ENCODE data around the gene GRK6. TPM values are rescaled to one million over a fixed set of nuclear protein-coding genes. Genes with fewer than 3 reads are reported as not detected.

GRK6 gene
- polyA plus RNA-seq, 1 of the 3 experiments (the other 2 are of a cell fraction): 39.5 TPM

- TF ChIP-seq RAD21 (IDR thresholded peaks at IDR 0.05; ENCODE audit: low read length) (no peak), JUND (IDR thresholded peaks at IDR 0.05) (no peak), RFX5 (IDR thresholded peaks at IDR 0.05; ENCODE audit: low read length) (peak; percentile 76), PBX3 (IDR thresholded peaks at IDR 0.05) (peak; percentile 99), EP300 (IDR thresholded peaks at IDR 0.05; ENCODE audit: borderline replicate concordance in 1 of 2, low read depth in 1 of 2, low read length in 1 of 2) (no peak), RCOR1 (IDR thresholded peaks at IDR 0.05; ENCODE audit: low read length) (no peak), YY1 (IDR thresholded peaks at IDR 0.05; ENCODE audit: low read depth) (no peak), RXRA (IDR thresholded peaks at IDR 0.05; ENCODE audit: borderline replicate concordance, low read depth) (no peak), SMC3 (IDR thresholded peaks at IDR 0.05; ENCODE audit: low read depth, low read length) (no peak), MEF2A (IDR thresholded peaks at IDR 0.05; ENCODE audit: borderline replicate concordance, low read depth) (no peak), MAX (IDR thresholded peaks at IDR 0.05; ENCODE audit: low read depth) (no peak; the same call in 1 of the 2 replicates), TAF1 (IDR thresholded peaks at IDR 0.05; ENCODE audit: borderline replicate concordance, low read depth, low read length) (peak; percentile 61; the same call in 1 of the 2 replicates), REST (IDR thresholded peaks at IDR 0.05; ENCODE audit: low read depth, low read length) (0 out of 2 replicates have a peak, but pooled peaks have one; percentile 1), TCF12 (IDR thresholded peaks at IDR 0.05) (no peak), POLR2AphosphoS5 (IDR thresholded peaks at IDR 0.05; ENCODE audit: low read depth, low read length) (peak; percentile 71), GABPA (IDR thresholded peaks at IDR 0.05; ENCODE audit: low read depth) (peak; percentile 67), TEAD4 (IDR thresholded peaks at IDR 0.05; ENCODE audit: borderline replicate concordance, insufficient read depth) (no peak), NFIC (IDR thresholded peaks at IDR 0.05; ENCODE audit: borderline replicate concordance) (peak; percentile 16; the same call in 1 of the 2 replicates), ELF1 (IDR thresholded peaks at IDR 0.05) (peak; percentile 73; the same call in 1 of the 2 replicates), CTCF (IDR thresholded peaks at IDR 0.05) (no peak), GATA2 (CRISPR knock-in tag; IDR thresholded peaks at IDR 0.05) (no peak), EZH2phosphoT487 (IDR thresholded peaks at IDR 0.05; ENCODE audit: borderline replicate concordance, low read depth) (no peak), CHD2 (IDR thresholded peaks at IDR 0.05; ENCODE audit: low read length, partially characterized antibody) (peak; percentile 64)
Observed at GRCh38 chr5:177425801-177426565, 493 bp upstream of the GRK6 start (continued).
